BJ (cell line): ENCODE data around the gene RBM27. TPM values are rescaled to one million over a fixed set of nuclear protein-coding genes. Genes with fewer than 3 reads are reported as not detected.
"Not testable (repeated sequence)": the region's sequence is repeated elsewhere in the genome, so short reads cannot be mapped to it uniquely, and the experiment has no call there.

Source experiments
- CTCF ChIA-PET: fragments of 350-600 bp; formaldehyde crosslinking; extraction: SDS; loops from one replicate; lab custom pipeline; 2021; ENCODE audit warnings: antibody characterized with exemption, inconsistent platforms; lab: Yijun Ruan, JAX
- POLR2A ChIA-PET: fragments of 300-600 bp; sonication (Branson Sonifier 250); formaldehyde crosslinking; extraction: SDS; loops from one replicate; lab custom pipeline; 2021; ENCODE audit warnings: antibody characterized with exemption; lab: Charles Lee
- DNase-seq: peaks from one replicate; pipeline ENCODE4 v3.0.0-alpha.2; 2011; ENCODE audit warnings: low read depth
- H3K27me3 ChIP-seq: 2 replicates; pipeline ENCODE4 v1.6.0; 2011; ENCODE audit warnings: low read length; ENCODE audit not compliant: control insufficient read depth, insufficient read depth
- H3K36me3 ChIP-seq: 2 replicates; pipeline ENCODE4 v1.5.1; 2011; ENCODE audit warnings: low read length; ENCODE audit not compliant: control insufficient read depth, insufficient read depth
- H3K4me3 ChIP-seq: 2 replicates; pipeline ENCODE4 v1.5.1; 2011; ENCODE audit warnings: low read depth, mild to moderate bottlenecking, control low read depth, low read length
- polyA plus RNA-seq: library from polyadenylated mRNA; depleted of rRNA; stranded (reverse); fragments of >200 nt; gene quantifications from 2 replicates; pipeline ENCODE4 v1.2.3, GENCODE V29; 2011
- TF ChIP-seq, protein P1 (sequence below): IDR thresholded peaks from 2 replicates; pipeline ENCODE4 v1.5.1; 2011; ENCODE audit warnings: low read depth, mild to moderate bottlenecking, control low read depth, inconsistent platforms, low read length, moderate library complexity; ENCODE audit not compliant: insufficient read depth

The RBM27 gene
- polyA plus RNA-seq, 1 experiment: 19.0 TPM

DNA sequence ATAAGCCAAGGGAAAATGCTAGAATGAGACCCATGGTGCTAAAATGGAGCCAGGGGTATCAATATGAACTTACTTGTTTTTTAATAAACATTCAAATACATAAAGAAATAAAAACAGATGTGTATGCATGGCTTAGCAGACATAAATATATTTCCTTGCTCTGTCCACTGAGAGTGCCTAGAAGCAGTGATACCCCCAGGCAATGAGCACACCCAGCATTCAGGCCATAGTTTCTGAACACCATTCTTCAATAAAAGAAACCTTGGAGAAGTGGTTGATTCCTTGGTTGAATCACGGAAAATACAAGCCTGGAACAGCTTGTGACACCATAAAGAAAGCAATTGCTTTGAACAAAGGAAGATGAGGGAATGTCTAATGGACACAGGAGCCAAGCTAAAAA, 37.5 kb upstream of the RBM27 start:
- Histone ChIP-seq H3K4me3 (no peak overlapping the region), H3K36me3 (peaks cover 9% of the 10 kb centered on the region), H3K27me3 (no peaks in the 10 kb centered on the region)
- CTCF ChIA-PET: interaction anchor here (1.0 to 1.5 kb wide), 2 partner anchors 8 to 25 kb away, joined by 3 to 8 read pairs; no protein-coding TSS in a partner anchor
- POLR2A ChIA-PET: no interaction called here
- TF ChIP-seq, protein P1, sequence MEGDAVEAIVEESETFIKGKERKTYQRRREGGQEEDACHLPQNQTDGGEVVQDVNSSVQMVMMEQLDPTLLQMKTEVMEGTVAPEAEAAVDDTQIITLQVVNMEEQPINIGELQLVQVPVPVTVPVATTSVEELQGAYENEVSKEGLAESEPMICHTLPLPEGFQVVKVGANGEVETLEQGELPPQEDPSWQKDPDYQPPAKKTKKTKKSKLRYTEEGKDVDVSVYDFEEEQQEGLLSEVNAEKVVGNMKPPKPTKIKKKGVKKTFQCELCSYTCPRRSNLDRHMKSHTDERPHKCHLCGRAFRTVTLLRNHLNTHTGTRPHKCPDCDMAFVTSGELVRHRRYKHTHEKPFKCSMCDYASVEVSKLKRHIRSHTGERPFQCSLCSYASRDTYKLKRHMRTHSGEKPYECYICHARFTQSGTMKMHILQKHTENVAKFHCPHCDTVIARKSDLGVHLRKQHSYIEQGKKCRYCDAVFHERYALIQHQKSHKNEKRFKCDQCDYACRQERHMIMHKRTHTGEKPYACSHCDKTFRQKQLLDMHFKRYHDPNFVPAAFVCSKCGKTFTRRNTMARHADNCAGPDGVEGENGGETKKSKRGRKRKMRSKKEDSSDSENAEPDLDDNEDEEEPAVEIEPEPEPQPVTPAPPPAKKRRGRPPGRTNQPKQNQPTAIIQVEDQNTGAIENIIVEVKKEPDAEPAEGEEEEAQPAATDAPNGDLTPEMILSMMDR: no peak
- no peak for DNase-seq

DNA sequence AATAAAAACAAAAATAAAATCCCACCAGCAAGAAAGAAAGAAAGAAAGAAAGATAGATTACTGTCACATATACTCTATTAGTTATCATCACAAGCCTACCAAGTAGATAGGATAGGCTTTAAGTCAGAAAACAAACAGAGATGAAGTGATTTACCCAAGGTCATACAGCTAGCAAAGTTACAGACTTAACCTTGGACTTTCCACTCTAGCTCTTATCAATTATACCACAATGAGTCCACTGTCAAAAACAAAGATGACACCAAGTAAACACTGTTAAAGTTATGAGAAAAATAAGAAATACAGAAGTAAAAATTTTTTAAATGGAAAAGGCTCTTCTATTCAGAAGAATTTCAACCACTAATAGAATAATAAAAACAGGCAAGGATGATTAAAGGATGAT, 34.3 kb upstream of the RBM27 start:
- ChIA-PET POLR2A (no interaction called here), CTCF (interaction anchor here (1.2 kb wide), 1 partner anchor 54 kb away, joined by 4 read pairs; no protein-coding TSS in a partner anchor)
- peaks cover 2% of the 10 kb centered on the region for H3K36me3 ChIP-seq
- no peak for DNase-seq
- H3K27me3 ChIP-seq: no peaks in the 10 kb centered on the region
- no peak overlapping the region for H3K4me3 ChIP-seq
- TF ChIP-seq, protein P1: no peak

DNA sequence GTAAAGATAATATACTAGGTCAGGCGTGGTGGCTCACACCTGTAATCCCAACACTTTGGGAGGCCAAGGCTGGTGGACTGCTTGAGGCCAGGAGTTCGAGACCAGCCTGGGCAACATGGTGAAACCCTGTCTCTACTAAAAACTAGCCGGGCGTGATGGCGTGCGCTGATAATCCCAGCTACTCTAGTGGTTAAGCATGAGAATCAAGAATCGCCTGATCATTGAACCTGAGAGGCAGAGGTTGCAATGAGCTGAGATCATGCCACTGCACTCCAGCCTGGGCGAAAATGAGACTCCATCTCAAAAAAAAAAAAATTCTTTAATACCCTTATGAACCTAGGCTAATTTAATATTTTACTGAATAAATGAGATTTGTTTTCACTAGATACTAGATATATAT, 30.4 kb upstream of the RBM27 start:
- H3K4me3 ChIP-seq, DNase-seq, POLR2A ChIA-PET, H3K27me3 ChIP-seq, H3K36me3 ChIP-seq: not testable (repeated sequence)
- CTCF ChIA-PET: interaction anchor here (1.0 kb wide), 1 partner anchor 111 kb away, joined by 3 read pairs; no protein-coding TSS in a partner anchor

DNA sequence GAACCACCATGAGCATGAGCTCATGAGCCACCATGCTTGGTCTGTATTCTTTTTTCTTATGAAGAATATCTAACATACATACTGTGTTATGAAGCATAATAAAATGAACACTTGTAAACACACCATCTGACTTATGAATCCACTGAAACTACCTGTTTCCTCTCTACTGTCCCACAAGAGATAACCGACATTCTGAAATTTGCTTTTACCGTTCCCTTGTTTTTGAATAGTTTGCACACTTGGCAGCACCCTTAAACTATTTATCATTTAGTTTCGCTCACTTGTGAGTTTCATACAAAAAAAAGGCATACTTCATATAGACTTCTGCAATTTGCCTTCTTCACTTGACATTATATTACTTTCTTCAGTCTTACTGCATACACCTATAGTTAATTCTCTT, 29.8 kb upstream of the RBM27 start:
- CTCF ChIA-PET: interaction anchor here (1.0 to 1.7 kb wide), 2 partner anchors 8 to 110 kb away, joined by 3 to 8 read pairs; no protein-coding TSS in a partner anchor
- Histone ChIP-seq H3K4me3 (no peak overlapping the region), H3K27me3 (no peaks in the 10 kb centered on the region), H3K36me3 (peaks cover 2% of the 10 kb centered on the region)
- TF ChIP-seq, protein P1: no peak
- DNase-seq: no peak
- POLR2A ChIA-PET: no interaction called here

DNA sequence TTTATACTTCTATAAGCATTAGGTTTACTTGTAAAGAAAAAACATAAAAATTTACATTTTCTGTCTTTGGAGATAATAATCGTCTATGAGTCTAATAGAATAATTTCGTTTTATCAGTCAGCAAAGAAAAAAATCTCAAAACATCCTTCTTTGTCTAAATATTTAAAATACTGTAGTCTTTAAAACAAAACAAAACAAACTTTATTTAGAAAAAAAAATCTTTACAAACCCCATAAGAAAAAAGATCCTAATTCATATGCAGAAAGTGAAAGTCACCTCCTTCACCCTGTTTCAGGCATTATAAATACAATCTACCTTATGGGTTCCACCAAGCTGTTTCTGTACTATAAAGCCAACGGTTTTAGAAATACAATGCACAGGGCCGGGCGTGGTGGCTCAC, 26.6 kb upstream of the RBM27 start:
- H3K36me3 ChIP-seq: no peaks in the 10 kb centered on the region; the same call in none of the 2 replicates
- H3K4me3 ChIP-seq: no peak overlapping the region
- no peaks in the 10 kb centered on the region for H3K27me3 ChIP-seq
- TF ChIP-seq, protein P1: no peak
- CTCF ChIA-PET: no interaction called here
- no peak for DNase-seq
- POLR2A ChIA-PET: no interaction called here

DNA sequence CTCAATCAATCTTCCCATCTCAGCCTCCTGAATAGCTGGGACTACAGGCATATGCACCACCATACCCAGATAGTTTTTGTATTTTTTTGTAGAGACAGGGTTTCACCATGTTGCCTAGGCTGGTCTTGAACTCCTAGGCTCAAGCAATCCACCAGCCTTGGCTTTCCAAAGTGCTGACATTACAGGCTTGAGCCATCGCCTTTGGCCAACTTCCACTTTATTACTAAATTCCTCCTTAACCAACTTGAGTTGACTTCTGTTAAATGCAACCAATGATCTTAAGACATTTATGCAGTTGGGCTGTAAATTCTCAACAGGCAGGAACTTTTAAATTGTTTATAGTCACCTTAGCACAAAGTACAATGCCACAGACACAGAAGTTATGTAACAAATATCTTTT, 23.7 kb upstream of the RBM27 start:
- ChIA-PET POLR2A (no interaction called here), CTCF (interaction anchor here (1.3 kb wide), 1 partner anchor 35 kb away, joined by 3 read pairs; no protein-coding TSS in a partner anchor)
- no peaks in the 10 kb centered on the region; the same call in 1 of the 2 replicates for H3K36me3 ChIP-seq
- H3K27me3 ChIP-seq: no peaks in the 10 kb centered on the region
- TF ChIP-seq, protein P1: no peak
- no peak overlapping the region for H3K4me3 ChIP-seq
- DNase-seq: no peak

DNA sequence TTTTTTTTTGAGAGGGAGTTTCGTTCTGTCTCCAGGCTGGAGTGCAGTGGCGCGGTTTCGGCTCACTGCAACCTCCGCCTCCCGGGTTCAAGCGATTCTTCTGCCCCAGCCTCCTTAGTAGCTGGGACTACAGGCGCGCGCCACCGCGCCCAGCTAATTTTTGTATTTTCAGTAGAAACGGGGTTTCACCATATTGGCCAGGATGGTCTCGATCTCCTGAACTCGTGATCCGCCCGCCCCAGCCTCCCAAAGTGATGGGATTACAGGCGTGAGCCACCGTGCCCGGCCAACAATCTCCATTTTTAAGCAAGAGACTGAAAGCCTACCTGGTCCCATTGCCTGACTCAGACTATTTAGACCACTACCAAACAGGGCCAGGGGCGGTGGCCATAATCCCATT, 20.0 kb upstream of the RBM27 start:
- DNase-seq, H3K27me3 ChIP-seq, H3K4me3 ChIP-seq, H3K36me3 ChIP-seq, POLR2A ChIA-PET: not testable (repeated sequence)
- CTCF ChIA-PET: interaction anchor here (0.6 kb wide), 1 partner anchor 16 kb away, joined by 3 read pairs; no protein-coding TSS in a partner anchor
